ENCODE results near the gene ID1.
"Not testable (repeated sequence)": the region's sequence is repeated elsewhere in the genome, so short reads cannot be mapped to it uniquely, and the experiment has no call there.

ID1 gene

DNA sequence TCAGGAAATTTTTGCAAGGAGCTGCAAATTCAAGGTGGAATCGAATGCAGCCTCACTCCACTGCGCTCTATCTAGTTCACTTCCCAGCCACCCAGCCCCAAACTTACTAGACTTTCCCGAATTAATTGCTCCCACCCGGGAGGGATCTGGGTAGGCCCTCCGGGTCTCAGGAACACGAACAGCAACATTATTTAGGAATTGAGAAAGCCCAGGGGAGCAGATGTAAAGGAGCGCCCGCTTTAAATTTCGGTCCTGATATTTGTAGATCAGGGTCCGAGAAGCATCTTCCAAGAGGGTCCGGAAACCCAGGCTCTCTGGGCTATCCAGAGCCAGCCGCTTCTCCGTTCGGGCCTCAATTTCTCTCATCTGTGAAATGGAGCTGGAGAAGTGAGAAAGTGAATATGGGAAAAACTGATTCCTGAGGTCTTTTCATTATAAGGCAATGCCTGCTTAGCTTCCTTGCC is 490 bp upstream of the ID1 start:
- Mint-ChIP-seq H3K9me3 (no peaks in the 10 kb centered on the region), H3K27ac (no peak overlapping the region), H3K4me3 (peak overlapping the region; percentile 96), H3K4me1 (peaks cover 35% of the 10 kb centered on the region), H3K27me3 (peaks cover 67% of the 10 kb centered on the region), H3K36me3 (no peaks in the 10 kb centered on the region)
- ATAC-seq, result peak; percentile 3

DNA sequence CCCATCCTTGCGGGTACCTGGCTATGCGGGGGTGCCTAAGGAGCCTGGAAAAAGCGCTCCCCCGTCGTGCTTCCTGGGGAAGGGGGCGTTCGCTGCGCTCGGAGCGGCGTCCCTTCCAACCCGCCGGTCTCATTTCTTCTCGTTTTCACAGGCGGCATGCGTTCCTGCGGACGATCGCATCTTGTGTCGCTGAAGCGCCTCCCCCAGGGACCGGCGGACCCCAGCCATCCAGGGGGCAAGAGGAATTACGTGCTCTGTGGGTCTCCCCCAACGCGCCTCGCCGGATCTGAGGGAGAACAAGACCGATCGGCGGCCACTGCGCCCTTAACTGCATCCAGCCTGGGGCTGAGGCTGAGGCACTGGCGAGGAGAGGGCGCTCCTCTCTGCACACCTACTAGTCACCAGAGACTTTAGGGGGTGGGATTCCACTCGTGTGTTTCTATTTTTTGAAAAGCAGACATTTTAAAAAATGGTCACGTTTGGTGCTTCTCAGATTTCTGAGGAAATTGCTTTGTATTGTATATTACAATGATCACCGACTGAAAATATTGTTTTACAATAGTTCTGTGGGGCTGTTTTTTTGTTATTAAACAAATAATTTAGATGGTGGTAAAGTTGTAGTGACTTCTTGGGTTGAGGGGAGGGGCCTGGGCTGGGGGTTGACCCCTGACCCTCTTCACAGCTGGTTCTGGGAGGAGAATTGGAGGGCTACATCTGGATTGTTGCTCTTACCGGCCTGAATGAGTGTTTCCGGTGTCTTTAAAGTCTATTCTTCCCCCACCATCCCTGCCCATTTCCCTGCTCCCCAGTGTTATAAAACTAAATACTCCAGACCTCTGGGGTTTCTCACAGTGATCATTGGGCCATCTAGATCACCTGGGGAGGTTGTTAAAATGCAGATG is 1.1 kb downstream of the ID1 start:
- Mint-ChIP-seq H3K27me3 (peaks cover 52% of the 10 kb centered on the region), H3K27ac (peak overlapping the region; percentile 37), H3K4me1 (peaks cover 35% of the 10 kb centered on the region), H3K9me3 (no peaks in the 10 kb centered on the region), H3K36me3 (no peaks in the 10 kb centered on the region), H3K4me3 (peak overlapping the region; percentile 96)
- ATAC-seq, result no peak

DNA sequence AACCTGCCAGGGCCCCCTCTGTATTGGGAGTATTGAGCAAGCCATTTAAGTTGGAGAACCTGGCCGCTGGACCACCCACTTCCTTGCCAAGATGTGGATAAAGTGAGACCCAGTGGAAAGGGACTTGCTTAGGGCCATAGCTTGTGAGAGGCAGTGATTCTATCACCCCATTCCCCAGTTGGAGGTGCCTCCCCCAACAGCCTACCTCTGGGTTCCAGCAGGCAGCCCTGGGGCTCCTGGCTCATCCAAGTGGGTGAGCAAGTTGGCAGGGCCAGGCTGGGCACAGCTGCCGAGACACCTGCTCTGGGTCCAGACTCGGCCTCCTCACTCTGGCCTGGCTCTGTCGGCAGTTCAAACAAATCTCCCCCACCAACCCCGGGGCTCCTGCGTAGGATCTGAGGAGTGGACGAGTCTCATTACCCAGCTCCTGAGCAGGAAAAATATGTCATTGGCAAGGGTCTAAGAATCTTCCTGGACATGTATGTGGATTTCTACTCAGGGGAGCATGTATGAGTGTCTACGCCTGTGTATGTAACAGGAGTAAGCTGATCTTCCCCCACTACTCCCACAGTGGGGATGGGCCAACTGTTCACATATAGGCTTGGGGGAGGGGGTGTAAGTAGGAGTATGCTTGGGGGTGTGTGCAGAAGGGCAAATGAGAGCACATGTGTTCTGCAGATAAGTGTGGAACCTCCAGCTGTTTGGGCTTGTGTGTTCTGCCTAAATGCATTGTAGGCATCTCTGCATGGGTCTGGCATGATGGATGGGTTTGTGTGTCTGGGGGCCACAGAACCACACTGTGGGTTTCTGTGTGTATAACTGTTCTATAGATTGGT is 1.9 kb downstream of the ID1 start:
- H3K36me3 Mint-ChIP-seq, result no peaks in the 10 kb centered on the region
- no peak overlapping the region for H3K27ac Mint-ChIP-seq
- no peak overlapping the region for H3K4me3 Mint-ChIP-seq
- peaks cover 35% of the 10 kb centered on the region for H3K4me1 Mint-ChIP-seq
- ATAC-seq, result no peak
- H3K9me3 Mint-ChIP-seq, result no peaks in the 10 kb centered on the region
- H3K27me3 Mint-ChIP-seq, result peaks cover 46% of the 10 kb centered on the region

DNA sequence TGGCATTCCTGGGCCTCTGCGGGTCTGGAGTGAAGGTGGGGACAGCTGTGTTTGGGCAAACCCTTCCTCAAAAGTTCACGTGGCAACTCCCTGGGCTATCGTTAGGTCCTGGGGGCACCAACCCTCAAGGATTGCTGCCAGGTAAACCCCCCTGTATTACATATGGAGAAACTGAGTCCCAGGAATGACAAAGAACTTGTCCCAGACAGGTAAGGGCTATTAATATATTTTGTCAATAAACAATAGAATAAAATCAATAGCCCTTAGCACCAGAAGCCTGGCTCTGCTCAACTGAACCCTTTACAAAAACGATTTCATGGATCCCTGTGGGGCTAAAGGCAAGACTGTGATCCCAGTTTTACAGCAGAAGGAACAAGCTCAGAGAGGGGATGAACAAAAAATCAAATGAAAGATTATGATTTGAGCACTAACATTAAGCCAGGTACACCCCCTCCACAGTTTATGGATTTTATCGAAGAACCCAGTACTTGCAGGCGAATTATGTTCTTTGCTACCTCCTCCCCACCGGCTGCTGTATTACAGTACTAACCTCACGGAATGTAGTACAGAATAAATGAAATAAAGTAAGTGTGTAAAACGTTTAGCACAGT is 2.7 kb downstream of the ID1 start:
- peaks cover 35% of the 10 kb centered on the region for H3K4me1 Mint-ChIP-seq
- H3K4me3 Mint-ChIP-seq, result no peak overlapping the region
- no peaks in the 10 kb centered on the region for H3K9me3 Mint-ChIP-seq
- peaks cover 39% of the 10 kb centered on the region for H3K27me3 Mint-ChIP-seq
- H3K36me3 Mint-ChIP-seq, result no peaks in the 10 kb centered on the region
- ATAC-seq, result no peak
- H3K27ac Mint-ChIP-seq, result no peak overlapping the region

DNA sequence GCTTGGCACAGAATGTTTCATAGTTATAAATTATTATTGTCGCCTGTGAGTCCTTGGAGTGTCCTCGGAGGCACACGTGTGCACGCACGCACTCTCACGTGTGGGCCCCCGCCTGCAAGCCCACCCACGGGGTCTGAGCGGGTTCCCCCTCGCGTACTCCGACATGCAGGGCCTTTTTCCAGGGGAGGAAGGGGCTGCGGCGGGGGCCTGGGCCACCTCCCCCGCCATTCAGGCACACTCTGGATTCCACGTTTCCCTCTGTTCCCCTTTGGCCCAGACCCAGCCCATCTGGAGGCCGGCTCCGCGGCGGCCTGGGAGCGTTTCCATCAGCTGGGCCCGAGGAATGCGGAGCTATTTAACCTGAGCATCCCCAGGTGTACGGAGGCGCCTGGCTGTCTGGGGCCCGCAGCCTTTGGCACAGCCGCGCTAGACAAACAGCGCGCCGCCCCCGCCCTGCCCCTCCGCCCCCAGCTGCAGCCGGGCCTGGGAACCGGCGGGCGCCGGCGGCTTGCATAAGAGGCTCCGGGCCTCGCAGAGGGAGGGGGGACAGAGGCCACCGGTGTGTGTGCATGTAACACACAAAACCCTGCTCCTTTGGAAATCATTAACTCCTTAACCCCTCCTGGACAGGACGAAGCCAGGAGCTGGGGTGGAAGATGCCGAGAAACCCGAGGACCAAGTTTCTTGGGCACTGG is 3.3 kb downstream of the ID1 start:
- no peaks in the 10 kb centered on the region for H3K36me3 Mint-ChIP-seq
- H3K27me3 Mint-ChIP-seq, result peaks cover 33% of the 10 kb centered on the region
- H3K27ac Mint-ChIP-seq, result no peak overlapping the region
- peaks cover 37% of the 10 kb centered on the region for H3K4me1 Mint-ChIP-seq
- no peak for ATAC-seq
- no peaks in the 10 kb centered on the region for H3K9me3 Mint-ChIP-seq
- H3K4me3 Mint-ChIP-seq, result no peak overlapping the region

DNA sequence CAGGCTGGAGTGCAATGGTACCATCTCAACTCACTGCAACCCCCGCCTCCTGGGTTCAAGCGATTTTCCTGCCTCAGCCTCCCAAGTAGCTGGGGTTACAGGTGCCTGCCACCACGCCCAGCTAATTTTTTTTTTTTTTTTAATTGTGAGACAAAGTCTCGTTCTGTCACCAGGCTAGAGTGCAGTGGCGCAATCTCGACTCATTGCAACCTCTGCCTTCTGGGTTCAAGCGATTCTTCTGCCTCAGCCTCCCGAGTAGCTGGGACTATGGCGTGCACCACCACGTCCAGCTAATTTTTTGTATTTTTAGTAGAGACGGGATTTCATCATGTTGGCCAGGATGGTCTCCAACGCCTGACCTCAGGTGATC is 7.2 kb downstream of the ID1 start:
- ATAC-seq, H3K9me3 Mint-ChIP-seq, H3K27ac Mint-ChIP-seq, H3K36me3 Mint-ChIP-seq, H3K4me3 Mint-ChIP-seq: not testable (repeated sequence)
- Mint-ChIP-seq H3K27me3 (peaks cover 11% of the 10 kb centered on the region), H3K4me1 (peaks cover 13% of the 10 kb centered on the region)

DNA sequence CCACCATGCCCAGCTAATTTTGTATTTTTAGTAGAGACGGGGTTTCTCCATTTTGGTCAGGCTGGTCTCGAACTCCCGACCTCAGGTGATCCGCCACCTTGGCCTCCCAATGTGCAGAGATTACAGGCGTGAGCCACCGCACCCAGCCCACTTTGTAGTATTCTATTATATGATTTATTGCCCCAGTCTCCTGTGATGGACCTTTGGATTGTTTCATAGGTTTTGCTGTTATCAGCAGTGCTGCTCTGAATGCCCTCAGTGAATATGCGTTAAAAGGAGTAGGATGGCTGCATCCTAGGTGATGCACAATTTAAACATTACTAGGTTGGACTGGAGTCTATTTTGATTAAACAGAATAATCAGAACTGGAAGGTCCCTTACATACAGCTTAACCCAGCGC is 10.3 kb downstream of the ID1 start:
- Mint-ChIP-seq H3K4me1 (peaks cover 17% of the 10 kb centered on the region), H3K9me3 (no peaks in the 10 kb centered on the region), H3K27ac (no peak overlapping the region), H3K36me3 (no peaks in the 10 kb centered on the region), H3K4me3 (no peak overlapping the region), H3K27me3 (no peaks in the 10 kb centered on the region)
- ATAC-seq, result no peak

DNA sequence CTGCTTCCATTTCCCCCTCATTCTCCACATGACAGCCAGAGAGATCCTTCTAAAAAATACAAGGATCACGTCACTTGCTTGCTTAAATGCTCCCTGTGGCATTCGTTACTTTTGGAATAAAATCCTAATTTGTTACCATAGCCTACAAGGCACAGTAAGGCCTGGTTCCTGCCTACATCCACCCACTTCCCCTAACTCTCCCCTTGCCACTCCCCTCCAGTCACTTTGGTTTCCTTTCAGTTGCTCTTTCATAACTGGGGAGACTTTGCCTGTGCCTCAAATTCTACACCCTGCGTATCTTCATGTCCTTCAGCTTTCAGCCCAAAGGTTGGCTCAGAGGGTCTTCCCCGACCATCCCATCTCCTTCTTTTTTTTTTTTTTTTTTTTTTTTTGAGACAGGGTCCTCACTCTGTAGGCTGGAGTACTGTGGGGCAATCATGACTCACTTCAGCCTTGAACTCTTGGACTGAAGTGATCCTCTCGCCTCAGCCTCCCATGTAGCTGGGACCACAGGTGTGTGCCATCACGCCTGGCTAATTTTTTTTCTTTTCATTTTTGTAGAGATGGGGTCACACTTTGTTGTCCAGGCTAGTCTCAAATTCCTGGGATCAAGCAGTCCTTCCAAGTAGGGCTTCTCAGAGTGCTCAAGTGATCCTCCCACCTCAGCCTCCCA is 12.5 kb downstream of the ID1 start:
- peaks cover 30% of the 10 kb centered on the region for H3K4me1 Mint-ChIP-seq
- no peak overlapping the region for H3K4me3 Mint-ChIP-seq
- no peaks in the 10 kb centered on the region for H3K36me3 Mint-ChIP-seq
- no peak overlapping the region for H3K27ac Mint-ChIP-seq
- H3K9me3 Mint-ChIP-seq, result no peaks in the 10 kb centered on the region
- ATAC-seq, result no peak
- H3K27me3 Mint-ChIP-seq, result no peaks in the 10 kb centered on the region

DNA sequence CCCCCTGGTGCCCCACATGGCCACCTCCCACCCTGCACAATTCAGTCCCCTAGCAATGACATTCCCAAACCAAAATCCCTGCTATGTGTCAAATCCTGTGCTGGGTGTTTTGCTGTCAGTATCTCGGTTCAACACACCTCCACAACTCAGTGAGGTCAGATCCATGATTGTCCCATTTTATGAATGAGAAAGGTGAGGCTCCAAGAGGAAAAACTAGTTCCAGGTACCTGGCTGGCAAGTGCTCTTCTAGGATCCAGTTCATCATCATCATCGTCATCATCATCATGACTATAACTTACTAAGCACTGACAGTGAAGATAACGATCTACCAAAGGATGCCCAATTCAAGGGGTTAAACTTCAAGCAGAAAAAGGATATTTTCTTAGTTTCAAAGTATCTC is 15.2 kb downstream of the ID1 start:
- H3K36me3 Mint-ChIP-seq, result no peaks in the 10 kb centered on the region
- H3K4me3 Mint-ChIP-seq, result no peak overlapping the region
- H3K9me3 Mint-ChIP-seq, result no peaks in the 10 kb centered on the region

DNA sequence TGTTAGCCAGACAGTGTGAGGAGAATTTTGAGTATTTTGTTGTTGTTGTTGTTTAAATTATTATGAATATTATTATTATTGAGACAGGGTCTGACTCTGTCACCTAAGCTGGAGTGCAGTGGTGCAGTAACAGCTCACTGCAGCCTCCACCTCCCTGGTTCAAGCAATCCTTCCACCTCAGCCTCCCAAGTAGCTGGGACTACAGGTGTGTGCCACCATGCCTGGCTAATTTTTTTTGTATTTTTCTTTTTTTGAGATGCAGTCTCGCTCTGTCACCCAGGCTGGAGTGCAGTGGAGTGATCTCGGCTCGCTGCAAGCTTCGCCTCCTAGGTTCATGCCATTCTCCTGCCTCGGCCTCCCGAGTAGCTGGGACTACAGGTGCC is 18.0 kb downstream of the ID1 start:
- H3K27me3 Mint-ChIP-seq, H3K36me3 Mint-ChIP-seq, H3K4me3 Mint-ChIP-seq, ATAC-seq, H3K9me3 Mint-ChIP-seq, H3K27ac Mint-ChIP-seq: not testable (repeated sequence)
- peaks cover 15% of the 10 kb centered on the region for H3K4me1 Mint-ChIP-seq

More for the DNA sequence above, 15.2 kb downstream of the ID1 start:
- Mint-ChIP-seq H3K27ac (no peak overlapping the region), H3K4me1 (peaks cover 22% of the 10 kb centered on the region), H3K27me3 (no peaks in the 10 kb centered on the region)
- no peak for ATAC-seq

DNA sequence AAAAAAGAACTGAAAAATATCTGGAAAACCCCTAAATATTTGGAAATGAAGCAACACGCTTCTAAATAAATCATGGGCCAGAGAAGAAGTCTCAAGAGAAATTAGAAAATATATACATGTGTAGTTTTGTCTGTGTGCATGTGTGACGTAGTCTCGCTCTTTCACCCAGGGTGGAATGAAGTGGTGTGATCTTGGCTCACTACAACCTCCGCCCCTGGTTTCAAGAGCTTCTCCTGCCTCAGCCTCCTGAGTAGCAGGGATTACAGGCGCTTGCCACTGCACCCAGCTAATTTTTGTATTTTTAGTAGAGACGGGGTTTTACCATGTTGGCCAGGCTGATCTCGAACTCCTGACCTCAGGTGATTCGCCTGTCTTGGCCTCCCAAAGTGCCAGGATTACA is 21.4 kb downstream of the ID1 start:
- H3K9me3 Mint-ChIP-seq, H3K27ac Mint-ChIP-seq, H3K4me3 Mint-ChIP-seq, H3K4me1 Mint-ChIP-seq, H3K36me3 Mint-ChIP-seq, ATAC-seq, H3K27me3 Mint-ChIP-seq: not testable (repeated sequence)

DNA sequence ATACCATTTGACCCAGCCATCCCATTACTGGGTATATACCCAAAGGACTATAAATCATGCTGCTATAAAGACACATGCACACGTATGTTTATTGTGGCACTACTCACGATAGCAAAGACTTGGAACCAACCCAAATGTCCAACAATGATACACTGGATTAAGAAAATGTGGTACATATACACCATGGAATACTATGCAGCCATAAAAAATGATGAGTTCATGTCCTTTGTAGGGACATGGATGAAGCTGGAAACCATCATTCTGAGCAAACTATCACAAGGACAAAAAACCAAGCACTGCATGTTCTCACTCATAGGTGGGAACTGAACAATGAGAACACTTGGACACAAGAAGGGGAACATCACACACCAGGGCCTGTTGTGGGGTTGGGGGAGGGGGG is 23.0 kb downstream of the ID1 start:
- not testable (repeated sequence) for H3K36me3 Mint-ChIP-seq, H3K27me3 Mint-ChIP-seq, H3K9me3 Mint-ChIP-seq, H3K4me1 Mint-ChIP-seq, H3K4me3 Mint-ChIP-seq, ATAC-seq, H3K27ac Mint-ChIP-seq

DNA sequence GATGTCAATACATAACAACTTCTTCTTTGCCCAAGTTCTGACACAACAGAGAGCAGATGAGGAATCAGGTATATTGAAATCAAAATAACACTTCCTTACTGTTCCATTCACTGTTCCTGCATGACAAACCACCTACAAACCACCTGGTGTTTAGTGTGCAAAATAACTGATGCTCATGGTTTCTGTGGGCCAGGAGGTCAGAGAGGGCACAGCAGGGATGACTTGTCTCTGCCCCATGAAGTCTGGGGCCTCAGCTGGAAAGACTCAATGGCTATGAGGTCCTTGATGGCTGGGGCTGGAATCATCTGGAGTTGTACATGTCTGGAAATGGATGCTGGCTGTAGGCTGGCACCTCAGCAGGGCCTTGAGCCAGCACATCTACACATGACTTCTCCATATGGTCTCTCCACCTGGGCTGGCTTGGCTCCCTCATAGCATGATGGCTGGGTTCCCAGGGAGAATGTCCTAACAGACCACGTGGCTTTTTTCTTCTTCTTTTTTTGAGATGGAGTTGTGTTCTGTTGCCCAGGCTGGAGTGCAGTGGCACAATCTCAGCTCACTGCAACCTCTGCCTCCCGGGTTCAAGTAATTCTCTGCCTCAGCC is 25.2 kb downstream of the ID1 start:
- peak; percentile 53 for ATAC-seq
- Mint-ChIP-seq H3K9me3 (peaks cover 2% of the 10 kb centered on the region), H3K27ac (no peak overlapping the region), H3K4me3 (no peak overlapping the region), H3K4me1 (no peaks in the 10 kb centered on the region), H3K36me3 (no peaks in the 10 kb centered on the region), H3K27me3 (no peaks in the 10 kb centered on the region)

DNA sequence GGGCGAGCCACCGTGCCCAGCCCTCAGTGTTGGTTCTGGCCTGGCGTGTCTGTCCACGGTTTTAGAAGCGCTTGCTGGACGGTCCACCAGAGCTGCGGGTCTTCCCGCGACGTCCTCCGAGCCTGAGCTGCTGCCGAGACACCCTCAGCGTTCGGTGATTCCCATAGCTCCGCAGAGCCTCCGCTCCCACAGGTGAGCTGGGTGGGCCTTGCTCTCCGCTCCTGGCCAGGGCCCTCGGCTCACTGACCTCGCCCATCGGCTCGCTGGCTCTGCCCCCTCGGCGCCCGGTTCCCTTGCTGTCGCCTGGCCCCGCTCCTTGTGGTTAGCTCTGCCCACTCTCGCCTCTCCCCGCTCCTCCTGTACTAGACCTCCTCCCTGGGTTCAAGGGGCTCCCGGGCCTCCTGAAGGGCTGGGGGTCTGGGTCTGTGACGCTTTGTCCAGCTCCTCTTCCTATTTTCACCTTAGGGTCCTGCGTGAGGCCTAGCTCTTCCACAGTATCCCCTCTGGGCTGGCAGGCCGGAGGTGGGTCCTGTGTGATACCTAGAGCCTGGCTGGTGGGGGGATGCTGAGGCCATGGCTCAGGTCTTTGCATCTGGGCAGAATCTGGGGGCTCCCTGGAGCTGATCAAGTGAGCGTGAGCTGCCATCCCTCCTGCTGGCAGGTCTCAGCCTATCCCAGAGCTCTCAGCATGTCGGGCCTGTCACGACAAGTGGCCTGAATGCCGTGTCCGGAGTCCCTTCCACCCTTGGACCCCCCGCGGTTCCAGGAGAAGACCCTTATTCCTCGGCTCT is 27.7 kb downstream of the ID1 start:
- Mint-ChIP-seq H3K4me1 (no peaks in the 10 kb centered on the region), H3K36me3 (no peaks in the 10 kb centered on the region), H3K9me3 (peaks cover under 1% of the 10 kb centered on the region), H3K27me3 (peaks cover under 1% of the 10 kb centered on the region), H3K4me3 (no peak overlapping the region), H3K27ac (no peak overlapping the region)
- ATAC-seq, result no peak

Measured in stimulated activated memory B cell treated with anti-CD40 and anti-IgM and Interleukin-4, amounts not matched to agents 10 μg/mL and 1 μg/mL and 100 μg/mL, for 72 hours (primary cell).